Measurements from ENCODE around the gene GPLD1. TPM values are rescaled to one million over a fixed set of nuclear protein-coding genes. Genes with fewer than 3 reads are reported as not detected.

The GPLD1 gene
- total RNA-seq, 4 donors from 2014 or later: 0.27 to 1.9 (median 0.64) TPM

GRCh38 chr6:24431045-24431451 is 58.3 kb downstream of the GPLD1 start:
- intact Hi-C loops (cut with DNase I): no loop called here

GRCh38 chr6:24430086-24430485 is 59.3 kb downstream of the GPLD1 start:
- no peak for TF ChIP-seq CTCF (IDR thresholded peaks at IDR 0.05)
- no peak for TF ChIP-seq POLR2A (IDR thresholded peaks at IDR 0.05)
- WGBS, 2 donors: 79 to 83% methylated on average over 3 of the region's 3 CpGs
- Histone ChIP-seq H3K4me1 (no peaks in the 10 kb centered on the region), H3K9me3 (no peaks in the 10 kb centered on the region), H3K27ac (no peak overlapping the region), H3K27me3 (no peaks in the 10 kb centered on the region), H3K36me3 (peaks cover 0 to 23% (median 0%) of the 10 kb centered on the region in 3 donors), H3K4me3 (no peak overlapping the region)
- intact Hi-C loops (cut with DNase I): no loop called here
- DNase-seq: no peak

More at GRCh38 chr6:24431045-24431451, 58.3 kb downstream of the GPLD1 start:
- no peak for TF ChIP-seq POLR2A (IDR thresholded peaks at IDR 0.05)
- TF ChIP-seq CTCF (IDR thresholded peaks at IDR 0.05): peak; percentile 52 to 77 (median 62)
- no peaks in the 10 kb centered on the region for H3K9me3 ChIP-seq
- no peak overlapping the region for H3K27ac ChIP-seq
- no peak for DNase-seq
- no peaks in the 10 kb centered on the region for H3K4me1 ChIP-seq
- peaks cover 0 to 13% (median 0%) of the 10 kb centered on the region in 3 donors for H3K36me3 ChIP-seq
- WGBS, 2 donors: 46 to 62% methylated on average over 1 of the region's 1 CpG
- no peaks in the 10 kb centered on the region for H3K27me3 ChIP-seq
- H3K4me3 ChIP-seq: no peak overlapping the region

GRCh38 chr6:24429146-24429545 is 60.2 kb downstream of the GPLD1 start:
- 74 to 79% methylated on average over 3 of the region's 3 CpGs for WGBS, 2 donors
- H3K4me3 ChIP-seq: no peak overlapping the region
- TF ChIP-seq POLR2A (IDR thresholded peaks at IDR 0.05): no peak
- TF ChIP-seq CTCF (IDR thresholded peaks at IDR 0.05): no peak
- H3K36me3 ChIP-seq: peaks cover 0 to 32% (median 4%) of the 10 kb centered on the region in 3 donors
- no peaks in the 10 kb centered on the region for H3K4me1 ChIP-seq
- H3K9me3 ChIP-seq: no peaks in the 10 kb centered on the region
- intact Hi-C loops (cut with DNase I): no loop called here
- no peaks in the 10 kb centered on the region for H3K27me3 ChIP-seq
- DNase-seq: no peak
- no peak overlapping the region for H3K27ac ChIP-seq

GRCh38 chr6:24428615-24429014 is 60.8 kb downstream of the GPLD1 start:
- TF ChIP-seq POLR2A (IDR thresholded peaks at IDR 0.05) (no peak), CTCF (IDR thresholded peaks at IDR 0.05) (no peak)
- Histone ChIP-seq H3K36me3 (peaks cover 0 to 37% (median 8%) of the 10 kb centered on the region in 3 donors), H3K27ac (no peak overlapping the region), H3K9me3 (no peaks in the 10 kb centered on the region), H3K27me3 (no peaks in the 10 kb centered on the region), H3K4me1 (no peaks in the 10 kb centered on the region), H3K4me3 (no peak overlapping the region)
- no peak for DNase-seq
- 73 to 81% methylated on average over 2 of the region's 2 CpGs for WGBS, 2 donors
- intact Hi-C loops (cut with DNase I): no loop called here

GRCh38 chr6:24426729-24427446 is 62.5 kb downstream of the GPLD1 start:
- Histone ChIP-seq H3K27me3 (no peaks in the 10 kb centered on the region), H3K9me3 (no peaks in the 10 kb centered on the region), H3K4me1 (no peaks in the 10 kb centered on the region), H3K4me3 (no peak overlapping the region), H3K27ac (no peak overlapping the region), H3K36me3 (peaks cover 0 to 55% (median 13%) of the 10 kb centered on the region in 3 donors)
- TF ChIP-seq CTCF (IDR thresholded peaks at IDR 0.05): no peak
- TF ChIP-seq POLR2A (IDR thresholded peaks at IDR 0.05): no peak
- 74 to 83% methylated on average over 10 of the region's 10 CpGs for WGBS, 2 donors
- no peak for DNase-seq
- intact Hi-C loops (cut with DNase I): no loop called here
